ENCODE measurements around the gene DBX1.
"Not testable (repeated sequence)": the region's sequence is repeated elsewhere in the genome, so short reads cannot be mapped to it uniquely, and the experiment has no call there.

DBX1 gene, protein sequence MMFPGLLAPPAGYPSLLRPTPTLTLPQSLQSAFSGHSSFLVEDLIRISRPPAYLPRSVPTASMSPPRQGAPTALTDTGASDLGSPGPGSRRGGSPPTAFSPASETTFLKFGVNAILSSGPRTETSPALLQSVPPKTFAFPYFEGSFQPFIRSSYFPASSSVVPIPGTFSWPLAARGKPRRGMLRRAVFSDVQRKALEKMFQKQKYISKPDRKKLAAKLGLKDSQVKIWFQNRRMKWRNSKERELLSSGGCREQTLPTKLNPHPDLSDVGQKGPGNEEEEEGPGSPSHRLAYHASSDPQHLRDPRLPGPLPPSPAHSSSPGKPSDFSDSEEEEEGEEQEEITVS

DNA sequence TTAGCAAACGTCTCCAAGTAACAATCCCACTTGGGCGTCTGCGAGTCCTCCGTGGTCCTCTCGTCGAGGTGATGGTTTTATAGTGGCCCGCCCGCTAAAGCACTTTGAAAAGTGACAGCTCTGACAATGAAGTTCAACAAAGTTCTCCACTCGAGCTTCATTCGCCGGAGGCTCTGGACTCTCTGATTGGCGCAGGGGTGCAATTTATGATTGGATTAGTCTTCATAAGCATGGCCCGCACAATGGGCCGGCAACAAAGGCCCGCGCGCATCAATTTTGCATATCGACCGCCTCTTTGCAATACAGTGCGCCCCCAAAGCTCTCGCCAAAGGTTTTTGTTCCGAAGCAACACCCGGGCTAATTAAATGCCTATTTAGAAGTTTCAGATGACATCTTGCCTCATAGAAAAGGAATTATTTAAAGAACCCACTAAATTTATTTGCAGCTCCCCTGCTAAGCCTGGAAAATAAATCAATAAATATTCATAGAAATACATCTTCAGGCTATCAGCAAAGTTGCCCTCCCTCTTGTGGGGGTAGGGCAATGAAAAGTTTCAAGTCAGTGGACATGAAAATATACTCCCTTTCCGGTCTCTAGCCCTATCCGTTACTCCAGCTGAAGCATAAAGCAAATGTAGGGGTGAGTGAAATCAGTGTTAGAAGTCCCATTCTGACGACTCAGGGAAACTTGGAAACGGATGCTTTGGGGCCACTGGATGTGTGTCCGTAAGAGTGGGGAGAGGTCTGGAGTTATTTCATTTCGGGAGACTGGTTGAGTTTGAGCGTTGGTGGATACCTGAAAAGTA is at the start of gene DBX1:
DBX1 (minus strand) TSS at position 51 of the 805 bp plus-strand sequence. CDS start 151 bp downstream, outside the sequence.
- DNase-seq = no peak

DNA sequence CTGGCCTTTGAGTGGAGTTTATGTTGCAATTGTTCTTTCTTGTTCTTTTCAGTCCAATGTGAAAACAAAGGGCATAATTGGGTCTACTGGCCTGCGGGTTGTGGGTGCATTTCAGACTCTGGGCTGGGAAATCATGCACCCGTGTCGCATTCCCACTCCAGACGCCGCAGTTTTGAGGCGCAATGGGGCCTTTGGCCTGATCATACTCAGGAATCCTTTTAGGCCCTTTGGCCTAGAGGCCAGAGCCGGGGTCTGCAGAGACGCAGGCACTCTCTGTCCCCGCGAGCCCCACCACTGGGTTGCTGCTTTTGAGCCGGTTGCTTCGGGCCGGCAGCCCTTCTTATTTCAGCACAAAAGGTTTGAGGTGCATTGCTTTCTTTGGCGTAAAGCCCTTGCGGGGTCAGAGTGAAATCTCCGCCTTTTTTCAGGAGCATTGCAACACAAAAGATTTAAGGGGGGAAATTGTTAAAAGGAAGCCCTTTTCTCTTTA is 48.4 kb upstream of the DBX1 start:
- no peak for DNase-seq

DNA sequence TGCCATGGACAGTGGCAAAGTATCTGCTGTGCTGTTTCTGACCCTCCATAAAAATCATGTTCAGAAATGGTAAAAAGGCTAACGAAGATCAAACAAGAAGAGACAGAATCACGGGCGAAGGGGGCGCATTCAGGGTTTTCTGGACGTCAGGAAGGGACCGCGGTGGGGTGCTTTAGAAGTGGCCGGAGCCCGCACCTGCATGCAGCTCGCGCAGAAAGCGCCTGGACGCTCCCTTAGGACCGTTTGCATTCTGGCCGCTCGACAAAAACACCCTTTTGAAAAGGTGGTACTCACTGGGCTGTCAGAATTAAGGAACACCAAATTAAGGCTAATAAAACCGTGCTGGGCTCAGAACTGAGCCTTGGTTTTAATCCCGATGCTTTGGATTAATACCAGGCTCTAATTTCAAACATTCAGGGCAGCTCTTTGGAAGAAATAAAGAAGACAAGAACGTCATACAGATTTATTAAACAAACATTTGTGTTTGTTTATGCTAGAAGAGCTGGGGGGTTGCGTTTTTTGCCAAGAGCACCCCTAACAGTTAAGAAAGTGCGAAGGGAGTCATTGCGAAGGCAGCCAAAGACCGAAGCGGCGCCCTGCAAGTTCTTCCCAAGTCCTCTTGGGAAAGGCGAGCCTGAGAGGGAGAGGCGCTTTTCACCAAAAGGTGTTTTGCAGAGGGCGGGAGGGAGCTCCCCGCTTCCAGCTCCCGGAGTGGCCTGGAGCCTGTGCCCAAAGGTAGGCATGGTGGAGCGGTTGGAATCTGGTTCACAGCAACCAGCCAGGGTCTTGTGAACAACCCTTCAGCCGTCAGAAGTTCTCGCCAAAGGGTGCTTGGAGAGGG is 47.7 kb upstream of the DBX1 start:
- no peak for DNase-seq

DNA sequence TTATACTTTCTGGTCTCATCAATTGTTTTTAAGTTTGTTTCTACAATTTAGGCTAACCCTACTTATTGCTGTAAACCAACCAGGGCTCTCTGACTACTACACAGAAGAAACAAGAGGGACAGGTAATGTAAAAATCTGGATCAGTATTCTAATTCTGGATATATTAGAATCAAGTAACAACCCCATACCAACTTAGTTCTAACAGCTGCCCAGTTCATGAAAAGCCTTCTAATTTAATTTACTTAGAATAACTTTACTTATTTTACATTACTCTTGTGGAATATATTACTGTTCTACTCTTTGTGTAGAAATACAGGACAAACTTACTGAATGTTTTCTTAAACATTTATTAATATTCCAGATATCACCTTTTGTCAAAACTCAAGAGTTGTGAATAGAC is 45.5 kb upstream of the DBX1 start:
- no peak for DNase-seq

DNA sequence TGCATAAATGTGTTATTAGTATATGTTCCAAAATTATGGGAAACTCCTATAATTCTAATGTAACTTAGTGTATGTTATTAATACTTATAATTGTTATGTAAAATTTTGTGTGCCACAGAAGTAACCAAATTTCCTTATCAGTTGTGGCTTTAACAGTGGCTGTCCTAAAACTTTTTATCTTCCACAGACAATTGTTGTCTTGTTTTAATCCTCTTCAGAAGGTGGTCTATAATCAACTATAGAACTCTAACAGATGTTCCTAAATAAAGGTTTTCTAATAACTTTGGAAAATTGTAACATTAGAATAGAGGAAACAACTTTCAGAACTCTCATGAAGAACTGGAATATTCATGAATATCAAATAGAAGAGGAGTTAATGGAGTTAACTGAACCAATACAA is 44.4 kb upstream of the DBX1 start:
- DNase-seq = no peak

DNA sequence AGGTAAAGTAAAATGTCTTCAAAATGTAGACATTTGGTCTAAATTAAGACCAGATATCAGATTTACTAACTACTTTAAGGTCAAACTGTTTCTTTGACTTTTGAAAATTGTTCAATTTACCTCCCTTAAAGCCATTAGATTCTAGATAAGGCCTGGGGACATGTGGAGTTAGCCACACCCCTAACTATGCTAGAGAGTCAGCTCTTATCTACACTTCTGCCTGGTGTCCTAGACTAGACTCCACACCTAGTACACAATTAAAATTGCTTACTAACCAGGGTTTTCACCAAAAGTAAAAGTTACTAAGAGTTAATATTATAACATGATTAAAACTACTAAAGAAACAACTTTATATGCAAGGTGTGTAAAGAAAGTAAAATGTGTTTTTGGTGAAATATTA is 43.6 kb upstream of the DBX1 start:
- DNase-seq = no peak

DNA sequence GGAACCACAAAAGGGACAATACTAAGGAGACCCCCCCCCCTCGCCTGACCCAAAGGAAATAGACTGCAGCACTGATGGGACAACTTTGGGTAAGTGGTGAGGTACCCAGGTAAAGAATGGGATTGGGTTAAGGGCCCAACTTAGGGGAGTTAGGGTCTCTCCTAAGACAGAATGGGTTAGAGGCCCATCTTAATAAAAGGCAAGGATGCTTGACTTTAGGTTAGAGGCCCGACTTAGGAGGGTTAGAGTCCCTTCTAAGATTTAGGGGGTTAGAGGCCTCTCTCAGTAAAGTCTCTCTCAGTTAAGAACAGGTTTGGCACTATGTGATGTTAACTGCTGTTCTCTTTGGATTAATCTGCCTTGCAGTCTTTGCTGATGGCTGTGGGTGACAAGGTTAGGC is 41.0 kb upstream of the DBX1 start:
- no peak for DNase-seq

DNA sequence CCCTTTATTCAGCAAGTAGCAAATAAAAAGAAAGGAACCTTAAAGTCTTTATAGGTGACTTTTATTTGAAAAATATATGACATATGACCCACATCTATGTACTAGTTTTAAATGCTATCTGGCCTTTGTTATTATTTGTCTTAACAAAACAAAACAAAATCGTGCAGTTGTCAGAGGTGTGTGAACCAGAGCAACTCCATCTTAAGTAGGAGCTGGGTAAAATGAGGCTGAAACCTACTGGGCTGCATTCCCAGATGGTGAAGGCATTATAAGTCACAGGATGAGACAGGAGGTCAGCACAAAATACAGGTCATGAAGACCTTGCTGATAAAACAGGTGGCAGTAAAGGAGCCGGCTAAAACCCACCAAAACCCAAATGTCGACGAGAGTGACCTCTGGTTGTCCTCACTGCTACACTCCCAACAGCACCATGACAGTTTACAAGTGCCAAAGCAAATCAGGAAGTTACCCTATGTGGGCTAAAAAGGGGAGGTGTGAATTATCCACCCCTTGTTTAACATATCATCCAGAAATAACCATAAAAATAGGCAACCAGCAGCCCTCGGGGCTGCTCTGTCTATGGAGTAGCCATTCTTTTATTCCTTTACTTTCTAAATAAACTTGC is 40.2 kb upstream of the DBX1 start:
- DNase-seq = not testable (repeated sequence)

DNA sequence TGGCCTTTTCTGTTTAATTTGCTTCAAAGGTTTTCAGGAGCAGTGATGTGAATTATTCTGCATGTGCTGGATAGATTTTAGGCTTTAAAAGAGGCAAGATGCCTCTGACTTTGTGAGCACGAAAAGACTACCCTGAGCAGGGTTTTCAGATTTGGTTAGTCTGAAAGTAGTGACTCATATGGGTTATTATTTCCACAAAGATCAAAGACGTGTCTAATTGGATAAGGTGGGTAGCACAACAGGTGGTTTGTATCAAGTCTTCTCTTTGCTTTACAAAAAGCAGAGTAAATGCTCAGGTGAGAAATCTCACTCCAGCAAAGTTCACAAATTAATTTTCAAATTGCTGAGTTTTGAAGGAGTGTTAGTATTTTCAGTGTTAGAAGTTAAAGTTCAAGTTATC is 37.6 kb upstream of the DBX1 start:
- DNase-seq = no peak

DNA sequence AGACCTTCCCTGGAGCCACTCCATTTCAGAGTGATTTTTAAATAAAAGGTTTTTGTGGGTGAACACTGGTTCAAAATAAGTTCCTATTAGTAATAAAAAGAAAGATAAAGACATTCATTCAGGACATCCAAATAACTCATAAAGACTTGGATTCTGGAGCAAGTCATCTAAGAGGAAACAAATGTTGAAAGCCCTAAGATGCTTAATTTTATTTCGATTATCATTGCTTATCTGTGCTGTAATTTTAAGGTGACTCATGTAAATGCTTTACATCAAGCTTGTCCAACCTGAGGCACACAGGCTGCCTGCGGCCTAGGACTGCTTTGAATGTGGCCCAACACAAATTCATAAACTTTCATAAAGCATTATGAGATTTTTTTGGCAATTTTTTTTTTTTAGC is 34.2 kb upstream of the DBX1 start:
- DNase-seq = no peak

DNA sequence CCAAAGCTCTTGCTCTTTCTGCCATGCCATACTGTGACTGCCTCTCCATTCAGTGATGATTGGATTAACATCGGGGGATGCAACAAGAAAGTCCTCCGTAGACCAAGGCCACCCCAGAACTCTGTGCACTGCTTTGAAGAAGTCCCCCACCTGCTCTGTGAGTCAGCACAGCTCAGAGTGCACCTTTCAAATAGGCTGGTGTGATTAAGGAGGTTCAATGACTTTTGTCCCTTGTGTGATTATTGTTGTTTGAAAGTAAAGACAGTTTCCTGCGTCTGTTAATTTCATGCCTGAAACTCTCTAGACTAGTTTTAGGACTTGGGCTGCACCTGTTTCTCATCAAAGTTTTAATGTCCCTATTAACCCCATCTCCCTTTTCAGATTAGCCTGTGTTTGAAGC is 33.0 kb upstream of the DBX1 start:
- DNase-seq = no peak

DNA sequence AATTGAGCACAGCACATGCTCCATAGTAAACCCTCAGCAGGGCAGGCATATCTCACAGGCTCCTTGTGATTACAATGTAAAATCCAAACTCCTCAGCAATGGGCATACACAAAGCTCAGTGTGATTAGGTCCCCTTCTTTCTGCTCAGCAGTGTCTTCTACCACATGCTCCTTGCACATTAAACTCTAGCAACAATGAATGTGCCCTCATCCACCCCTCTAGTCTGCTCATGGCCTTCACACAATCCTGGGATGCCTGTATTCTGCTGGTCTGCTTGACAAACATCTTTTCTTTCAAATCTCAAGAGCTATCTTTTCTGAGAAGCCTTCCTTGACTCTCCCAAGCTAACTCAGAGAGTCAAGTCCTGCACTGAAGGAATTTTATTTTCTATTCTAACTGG is 32.4 kb upstream of the DBX1 start:
- DNase-seq = no peak

DNA sequence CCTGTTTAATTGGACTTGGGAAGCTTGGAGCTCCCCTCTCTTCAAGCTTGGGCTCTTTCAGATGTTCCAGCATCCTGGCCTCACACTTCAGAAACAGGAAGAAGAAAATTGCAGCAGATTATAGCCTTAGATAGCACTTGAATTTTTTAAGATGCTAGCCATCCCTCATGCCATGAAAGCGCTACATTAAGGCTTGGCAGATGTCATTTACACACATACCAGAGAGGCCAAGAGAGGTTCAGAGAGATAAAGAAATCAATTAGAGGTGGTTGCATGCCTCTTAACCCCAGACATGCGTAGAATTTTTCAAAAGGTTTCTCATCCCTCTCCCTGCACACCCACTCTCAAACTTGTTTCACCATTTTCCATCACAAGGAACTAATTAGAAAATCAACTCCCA is 31.9 kb upstream of the DBX1 start:
- DNase-seq = no peak

DNA sequence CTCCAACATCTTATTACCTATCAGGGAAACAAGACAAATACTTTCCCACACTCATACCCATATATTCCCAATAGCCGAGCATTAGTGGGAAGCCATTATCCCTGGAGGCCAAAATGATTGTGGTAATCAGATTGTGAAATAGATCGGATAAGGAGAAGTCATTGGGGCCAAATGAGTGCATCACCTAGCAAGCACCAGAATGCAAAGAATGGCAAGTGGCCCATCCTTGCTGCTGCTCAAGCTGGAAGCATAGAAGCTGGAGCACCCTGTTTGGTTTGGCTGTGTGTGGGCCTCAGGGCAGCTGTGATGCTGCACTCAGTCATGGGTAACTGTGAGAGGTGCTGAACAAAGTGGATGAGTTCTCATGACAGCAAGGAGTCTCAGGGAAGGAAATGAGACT is 18.7 kb upstream of the DBX1 start:
- DNase-seq = no peak

DNA sequence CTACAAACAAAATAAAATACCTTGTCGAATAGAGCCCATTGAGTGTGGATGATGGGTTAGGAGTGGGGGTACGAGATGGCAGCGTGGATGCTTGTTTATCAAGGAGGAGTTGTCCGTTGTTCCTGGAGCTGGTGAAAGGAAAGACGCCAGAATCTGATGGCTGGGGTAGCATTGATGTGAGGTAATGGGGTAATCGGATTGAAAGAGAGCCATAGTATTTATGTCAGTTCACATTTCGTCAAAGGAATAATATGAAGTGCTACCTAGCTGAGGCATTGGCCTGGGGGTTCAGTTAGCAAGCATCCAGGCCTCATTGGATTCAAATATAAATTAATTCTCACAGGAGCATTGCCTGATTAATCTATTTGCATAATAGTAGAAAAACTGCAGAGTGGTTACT is 16.9 kb upstream of the DBX1 start:
- no peak for DNase-seq

DNA sequence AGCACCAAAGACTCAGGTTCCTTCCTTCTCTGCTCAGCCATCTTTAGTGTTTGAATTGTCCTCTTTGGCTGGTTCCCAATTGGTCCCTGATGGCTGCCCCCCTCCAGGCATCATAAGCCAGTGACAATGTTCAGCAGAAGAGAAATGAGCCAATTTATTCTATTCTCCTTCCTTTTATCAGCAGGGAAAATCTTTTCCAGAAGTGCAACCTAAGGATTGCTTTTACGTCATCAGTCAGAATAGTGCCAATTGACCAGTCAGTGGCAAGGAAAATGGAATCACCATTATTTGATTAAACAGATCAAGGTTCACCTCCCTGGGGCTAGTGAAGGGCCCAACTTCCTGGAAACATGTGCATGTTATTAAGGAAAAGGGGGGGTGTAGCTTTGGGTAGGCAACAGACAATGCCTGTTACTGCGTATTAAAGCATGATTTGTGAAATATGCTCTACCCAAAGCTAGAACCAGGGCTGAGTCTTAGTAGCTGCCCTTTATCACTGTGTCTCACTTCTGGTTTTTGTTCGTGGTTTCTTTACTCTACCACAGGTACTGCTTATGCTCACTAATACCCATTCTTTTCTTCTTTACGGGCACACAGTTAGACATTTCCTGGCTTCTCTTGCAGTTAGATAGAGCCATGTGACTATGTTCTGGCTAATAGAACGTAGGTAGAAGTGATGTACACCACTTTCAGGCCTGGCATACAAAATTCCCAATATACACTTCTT is 12.6 kb upstream of the DBX1 start:
- no peak for DNase-seq

DNA sequence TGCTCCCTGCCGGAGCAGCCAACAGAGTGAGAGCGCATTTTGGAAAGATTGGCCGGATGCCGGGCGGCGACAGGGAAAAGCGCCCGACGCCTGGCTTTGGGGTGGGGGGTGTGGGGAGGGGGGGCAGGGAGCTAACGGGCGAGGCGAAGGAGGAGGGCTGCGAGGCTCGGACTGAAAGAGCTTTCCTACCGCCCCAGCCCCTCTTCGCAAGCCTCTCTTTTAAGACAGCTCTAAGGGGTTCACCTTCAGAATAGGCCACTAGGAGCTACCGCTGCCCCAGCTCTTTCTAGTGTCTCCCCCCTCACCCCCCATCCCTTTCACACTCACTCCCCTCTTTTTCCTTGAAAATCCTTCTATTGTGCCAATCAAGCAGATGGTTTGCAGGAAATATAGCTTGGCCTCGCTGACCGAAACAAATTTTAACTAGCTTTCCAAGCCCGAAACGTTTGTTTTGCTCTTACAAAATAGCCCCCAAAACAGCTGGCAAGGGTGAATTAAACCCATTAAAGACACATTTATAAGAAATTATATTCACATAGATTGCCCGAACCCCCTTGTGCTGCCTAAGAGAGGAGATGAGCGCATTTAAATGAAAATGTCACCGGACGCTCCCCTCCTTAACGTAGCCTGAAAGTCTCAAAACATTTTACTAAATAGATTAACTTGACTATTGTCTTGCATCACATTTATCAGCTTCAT is 3.7 kb upstream of the DBX1 start:
- DNase-seq = no peak

DNA sequence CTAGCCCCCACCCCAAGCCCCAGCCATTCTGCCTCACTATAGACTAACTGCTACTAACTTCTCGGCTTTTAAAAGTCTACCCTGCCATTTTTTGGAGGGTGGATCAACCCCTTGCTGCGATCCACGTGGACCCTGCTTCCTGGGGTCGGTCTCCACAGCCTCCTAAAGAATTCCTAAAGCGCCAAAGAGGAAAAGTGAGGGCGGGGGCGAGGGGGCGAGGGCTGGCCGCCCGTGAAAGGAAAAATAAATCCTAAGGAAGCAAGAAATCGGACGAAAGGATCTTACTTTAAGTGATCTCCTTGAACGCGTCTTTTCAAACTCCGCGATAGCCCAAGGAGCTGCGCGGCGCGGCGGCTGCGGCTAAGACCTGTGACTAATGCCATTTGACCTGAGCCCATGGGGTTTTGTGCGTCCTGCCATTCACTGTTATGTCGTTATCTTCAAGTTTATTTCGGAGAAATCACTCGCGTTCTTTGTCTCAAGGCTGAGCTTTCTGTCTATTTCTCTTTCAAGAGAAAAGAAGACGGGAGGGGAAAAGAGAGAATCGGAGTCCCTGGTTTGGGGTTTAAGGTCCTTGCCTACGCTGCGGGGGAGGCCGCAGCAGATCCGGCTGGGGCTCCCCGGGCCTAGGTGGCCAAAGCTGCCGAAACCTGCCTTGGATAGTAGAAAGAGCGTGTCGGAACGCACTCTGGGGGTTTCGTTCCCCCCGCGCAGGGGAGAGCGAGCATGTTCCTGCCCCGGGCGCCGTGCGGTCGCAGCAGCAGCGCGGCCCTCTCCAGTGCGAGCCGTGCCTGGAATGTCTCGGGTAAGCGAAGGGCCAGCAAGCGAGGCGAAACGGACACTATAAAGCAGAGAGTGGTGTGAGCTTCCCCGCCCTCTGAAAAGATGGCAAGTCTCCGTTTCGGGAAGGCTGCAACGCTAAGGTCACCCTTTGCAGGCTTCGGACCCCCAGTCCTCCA is 2.8 kb upstream of the DBX1 start:
- no peak for DNase-seq

DNA sequence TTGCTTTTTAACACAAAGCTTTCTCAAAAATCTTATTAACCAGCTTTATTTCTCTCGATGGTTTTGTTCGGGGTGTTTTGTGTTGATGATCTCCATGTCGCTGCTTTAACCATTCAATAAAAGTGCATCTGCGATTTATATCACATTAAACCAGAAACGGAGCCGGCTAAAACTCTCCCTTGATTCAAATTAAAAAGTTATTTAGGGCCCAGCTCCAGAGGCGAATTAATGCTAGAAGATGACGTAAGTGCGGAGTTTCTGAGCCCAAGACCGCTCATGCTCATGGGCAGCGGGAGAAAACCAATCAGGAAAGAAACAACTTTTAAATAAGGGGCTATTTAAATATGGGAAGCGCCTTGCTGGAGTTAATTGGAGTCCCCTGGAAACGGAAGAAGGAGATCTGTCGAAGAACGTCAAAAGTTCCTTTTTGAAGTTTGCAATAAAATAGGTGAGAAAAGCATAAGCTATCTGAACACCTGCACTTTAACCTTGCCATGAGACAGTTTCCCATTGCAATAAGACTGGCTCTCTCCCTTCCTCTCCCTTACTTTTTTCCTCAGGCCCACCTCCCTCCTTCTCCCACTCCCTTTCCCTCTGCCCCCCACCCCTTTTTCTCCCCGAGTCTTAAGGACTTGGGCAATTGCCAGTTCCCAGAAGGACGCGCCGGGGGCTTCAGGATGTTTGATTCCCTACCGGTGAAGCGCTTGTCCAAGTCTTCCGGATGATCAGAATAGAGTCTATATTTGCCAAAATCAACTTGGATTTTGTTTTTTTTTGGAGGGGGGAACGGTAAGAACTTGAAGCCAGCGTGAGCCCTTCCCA is 1.9 kb upstream of the DBX1 start:
- no peak for DNase-seq
